Measurements from ENCODE around the gene LTA4H.
A peak's percentile ranks its signal among the peaks of the same experiment; 100 is the strongest.

The LTA4H gene

GRCh38 chr12:96033549-96034389 is 1.6 kb downstream of the LTA4H start:
- peak in 1 of 2 experiments; percentile 15 for DNase-seq
- no peak for TF ChIP-seq POLR2A (IDR thresholded peaks at IDR 0.05; ENCODE audit: low read length)
- no peak for TF ChIP-seq GATA1 (IDR thresholded peaks at IDR 0.05; ENCODE audit: low read depth, low read length)

- TF ChIP-seq GATA1 (IDR thresholded peaks at IDR 0.05; ENCODE audit: low read depth, low read length) = no peak
- TF ChIP-seq POLR2A (IDR thresholded peaks at IDR 0.05; ENCODE audit: low read length) = no peak
- DNase-seq = no peak
Measured at GRCh38 chr12:96029826-96030225, 5.6 kb downstream of the LTA4H start.

- TF ChIP-seq POLR2A (IDR thresholded peaks at IDR 0.05; ENCODE audit: low read length) (no peak), GATA1 (IDR thresholded peaks at IDR 0.05; ENCODE audit: low read depth, low read length) (no peak)
- no peak for DNase-seq
Measured at GRCh38 chr12:96028538-96028937, 6.8 kb downstream of the LTA4H start.

GRCh38 chr12:96026331-96026730 is 9.1 kb downstream of the LTA4H start:
- TF ChIP-seq POLR2A (IDR thresholded peaks at IDR 0.05; ENCODE audit: low read length) (no peak), GATA1 (IDR thresholded peaks at IDR 0.05; ENCODE audit: low read depth, low read length) (no peak)
- DNase-seq = no peak

GRCh38 chr12:96025518-96025917 is 9.9 kb downstream of the LTA4H start:
- DNase-seq = no peak
- TF ChIP-seq POLR2A (IDR thresholded peaks at IDR 0.05; ENCODE audit: low read length) = no peak
- TF ChIP-seq GATA1 (IDR thresholded peaks at IDR 0.05; ENCODE audit: low read depth, low read length) = no peak

- DNase-seq = no peak
- TF ChIP-seq GATA1 (IDR thresholded peaks at IDR 0.05; ENCODE audit: low read depth, low read length) (no peak), POLR2A (IDR thresholded peaks at IDR 0.05; ENCODE audit: low read length) (no peak)
Measured at GRCh38 chr12:96020314-96021003, 14.9 kb downstream of the LTA4H start.

- DNase-seq = peak in 1 of 2 experiments; percentile 19
- TF ChIP-seq POLR2A (IDR thresholded peaks at IDR 0.05; ENCODE audit: low read length) (no peak), GATA1 (IDR thresholded peaks at IDR 0.05; ENCODE audit: low read depth, low read length) (no peak)
Measured at GRCh38 chr12:96015672-96016071, 19.7 kb downstream of the LTA4H start.

- DNase-seq = no peak
- no peak for TF ChIP-seq GATA1 (IDR thresholded peaks at IDR 0.05; ENCODE audit: low read depth, low read length)
- TF ChIP-seq POLR2A (IDR thresholded peaks at IDR 0.05; ENCODE audit: low read length) = no peak
Measured at GRCh38 chr12:96014943-96015599, 20.3 kb downstream of the LTA4H start.

GRCh38 chr12:96007729-96008128 is 27.7 kb downstream of the LTA4H start:
- no peak for DNase-seq
- no peak for TF ChIP-seq GATA1 (IDR thresholded peaks at IDR 0.05; ENCODE audit: low read depth, low read length)
- TF ChIP-seq POLR2A (IDR thresholded peaks at IDR 0.05; ENCODE audit: low read length) = no peak

GRCh38 chr12:96006727-96007126 is 28.7 kb downstream of the LTA4H start:
- no peak for DNase-seq
- no peak for TF ChIP-seq GATA1 (IDR thresholded peaks at IDR 0.05; ENCODE audit: low read depth, low read length)
- no peak for TF ChIP-seq POLR2A (IDR thresholded peaks at IDR 0.05; ENCODE audit: low read length)

- no peak for DNase-seq
- TF ChIP-seq GATA1 (IDR thresholded peaks at IDR 0.05; ENCODE audit: low read depth, low read length) (no peak), POLR2A (IDR thresholded peaks at IDR 0.05; ENCODE audit: low read length) (no peak)
Measured at GRCh38 chr12:96000858-96001257, 34.5 kb downstream of the LTA4H start.

GRCh38 chr12:95999484-95999883 is 35.9 kb downstream of the LTA4H start:
- DNase-seq = no peak
- TF ChIP-seq POLR2A (IDR thresholded peaks at IDR 0.05; ENCODE audit: low read length) (no peak), GATA1 (IDR thresholded peaks at IDR 0.05; ENCODE audit: low read depth, low read length) (no peak)

- no peak for TF ChIP-seq GATA1 (IDR thresholded peaks at IDR 0.05; ENCODE audit: low read depth, low read length)
- TF ChIP-seq POLR2A (IDR thresholded peaks at IDR 0.05; ENCODE audit: low read length) = no peak
- peak; percentile 55 to 66 for DNase-seq
Measured at GRCh38 chr12:95998611-95999286, 36.6 kb downstream of the LTA4H start.
